Activated CD4-positive, alpha-beta T cell treated with anti-CD3 and anti-CD28 coated beads, Interleukin-2, amount 50 U/mL, for 4 hours (primary cell): Measurements from ENCODE around the gene SETD1A.
"Not testable (repeated sequence)": the region's sequence is repeated elsewhere in the genome, so short reads cannot be mapped to it uniquely, and the experiment has no call there.

Source experiments
- DNase-seq, 2 experiments: peaks; one replicate each; pipeline ENCODE4 v3.0.0-alpha.2; 2020

The SETD1A gene

GRCh38 chr16:30930160-30930571 lies 27.4 kb upstream of the SETD1A start:
- DNase-seq = no peak

DNA sequence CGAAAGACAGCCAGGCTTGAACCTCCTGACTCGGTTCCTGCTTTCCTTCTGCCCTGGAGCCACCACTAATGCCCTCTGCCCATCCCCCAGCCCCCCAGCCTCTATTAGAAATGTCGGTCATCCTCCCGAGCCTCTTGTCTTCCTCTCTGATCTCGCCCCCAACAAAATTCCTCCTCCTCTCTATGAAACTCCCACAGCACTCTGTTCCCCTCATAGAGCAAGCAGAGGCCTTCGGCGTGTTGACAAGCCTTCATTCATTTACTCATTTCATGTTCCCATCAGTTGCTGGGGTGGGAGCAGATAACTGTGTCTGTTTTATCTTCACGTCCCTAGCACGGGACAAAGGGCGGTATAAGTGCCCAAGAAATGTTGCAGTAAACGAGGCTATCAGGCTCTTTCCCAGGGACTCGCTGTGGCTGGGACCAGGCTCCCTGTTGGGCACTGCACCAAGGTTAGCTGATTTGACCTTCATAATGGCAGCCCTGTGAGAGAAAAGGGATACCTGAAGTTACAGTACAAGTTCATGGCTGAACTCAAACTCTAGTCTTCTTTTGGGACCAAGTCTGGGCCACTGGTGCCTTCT lies 26.4 kb upstream of the SETD1A start:
- no peak for DNase-seq

- DNase-seq = no peak
Measured at GRCh38 chr16:30934827-30935557, 22.6 kb upstream of the SETD1A start.

DNA sequence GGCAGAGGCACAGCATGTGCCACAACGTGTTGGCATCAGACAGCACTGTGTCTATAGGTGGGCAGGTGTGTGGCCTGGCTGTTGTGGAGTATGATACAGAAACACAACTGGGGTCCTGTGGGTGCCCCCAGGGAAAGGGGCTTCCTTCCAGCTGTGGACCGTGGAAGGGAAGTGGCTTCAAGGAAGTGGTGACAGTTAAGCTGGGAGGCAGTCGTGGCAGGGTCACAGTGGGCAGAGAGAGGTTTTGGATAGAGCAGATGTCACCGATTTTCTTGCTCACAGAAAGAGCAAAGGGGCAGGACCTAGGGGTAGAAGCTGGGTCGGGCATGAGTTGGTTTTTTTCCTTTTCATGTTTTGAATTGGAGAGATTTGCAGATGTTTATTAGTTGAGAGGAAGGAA lies 19.9 kb upstream of the SETD1A start:
- DNase-seq = no peak

GRCh38 chr16:30939571-30939970 lies 18.0 kb upstream of the SETD1A start:
- not testable (repeated sequence) for DNase-seq

GRCh38 chr16:30941600-30942425 lies 15.7 kb upstream of the SETD1A start:
- DNase-seq = peak; percentile 48 to 49

DNA sequence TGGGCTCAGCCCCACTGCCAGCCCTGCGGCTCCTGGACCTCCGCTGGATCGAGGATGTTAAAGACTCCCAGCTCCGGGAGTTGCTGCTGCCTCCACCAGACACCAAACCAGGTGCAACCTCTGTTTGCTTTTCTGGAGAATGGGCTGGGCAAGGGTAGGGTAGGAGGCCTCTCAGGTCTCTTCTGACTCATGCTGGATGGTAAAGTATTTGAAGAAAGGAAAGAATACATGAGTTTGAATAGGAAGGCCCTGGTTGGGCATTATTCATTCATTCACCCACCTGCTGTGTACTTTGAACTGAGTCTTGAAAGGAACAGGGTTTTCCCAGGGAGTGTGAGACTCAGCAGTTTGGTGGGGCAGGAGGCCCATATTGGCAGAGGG lies 15.1 kb upstream of the SETD1A start:
- DNase-seq = no peak

GRCh38 chr16:30944352-30944751 lies 13.2 kb upstream of the SETD1A start:
- DNase-seq = no peak

- DNase-seq = no peak
Measured at GRCh38 chr16:30946671-30947540, 10.6 kb upstream of the SETD1A start.

GRCh38 chr16:30947541-30947858 lies 10.1 kb upstream of the SETD1A start:
- DNase-seq = no peak

DNA sequence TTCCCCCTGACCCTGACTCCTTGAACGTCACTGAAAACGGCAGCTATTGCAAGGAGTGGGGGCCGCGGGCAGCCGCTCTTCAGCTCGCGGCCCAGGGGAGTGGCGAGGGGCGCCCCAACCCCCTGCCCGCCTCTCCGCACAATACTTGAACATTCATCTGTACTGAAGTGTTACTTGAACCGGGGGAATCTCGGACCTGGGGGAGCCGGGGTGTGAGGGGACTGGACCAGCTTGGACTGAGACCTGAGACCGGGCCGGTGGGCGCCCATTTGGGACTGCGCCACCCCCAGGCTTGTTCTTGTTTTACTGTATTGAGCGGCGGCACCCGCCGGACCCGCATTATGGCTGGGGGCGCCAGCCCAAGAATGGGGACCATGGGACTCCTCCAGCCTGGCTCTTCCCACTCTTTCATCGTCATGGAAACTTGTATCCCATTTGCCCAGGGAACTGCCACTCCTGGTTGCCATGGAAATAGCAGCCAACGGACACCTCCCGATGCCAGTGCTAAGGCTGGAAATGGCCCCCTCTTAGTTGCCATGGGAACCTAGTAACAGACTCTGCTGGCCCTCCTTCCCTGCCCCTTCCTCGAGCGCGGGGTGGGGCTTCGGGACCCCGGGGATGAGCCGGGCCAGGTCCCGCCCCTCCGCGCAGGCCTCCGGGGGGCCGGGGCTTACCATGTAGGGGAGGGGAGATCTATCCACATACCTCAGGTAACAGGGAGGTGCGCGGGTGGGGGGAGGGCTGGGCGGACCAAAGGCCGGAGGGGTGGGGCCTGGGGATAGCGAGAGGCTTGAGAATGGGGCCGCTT lies 9.5 kb upstream of the SETD1A start:
- no peak for DNase-seq

DNA sequence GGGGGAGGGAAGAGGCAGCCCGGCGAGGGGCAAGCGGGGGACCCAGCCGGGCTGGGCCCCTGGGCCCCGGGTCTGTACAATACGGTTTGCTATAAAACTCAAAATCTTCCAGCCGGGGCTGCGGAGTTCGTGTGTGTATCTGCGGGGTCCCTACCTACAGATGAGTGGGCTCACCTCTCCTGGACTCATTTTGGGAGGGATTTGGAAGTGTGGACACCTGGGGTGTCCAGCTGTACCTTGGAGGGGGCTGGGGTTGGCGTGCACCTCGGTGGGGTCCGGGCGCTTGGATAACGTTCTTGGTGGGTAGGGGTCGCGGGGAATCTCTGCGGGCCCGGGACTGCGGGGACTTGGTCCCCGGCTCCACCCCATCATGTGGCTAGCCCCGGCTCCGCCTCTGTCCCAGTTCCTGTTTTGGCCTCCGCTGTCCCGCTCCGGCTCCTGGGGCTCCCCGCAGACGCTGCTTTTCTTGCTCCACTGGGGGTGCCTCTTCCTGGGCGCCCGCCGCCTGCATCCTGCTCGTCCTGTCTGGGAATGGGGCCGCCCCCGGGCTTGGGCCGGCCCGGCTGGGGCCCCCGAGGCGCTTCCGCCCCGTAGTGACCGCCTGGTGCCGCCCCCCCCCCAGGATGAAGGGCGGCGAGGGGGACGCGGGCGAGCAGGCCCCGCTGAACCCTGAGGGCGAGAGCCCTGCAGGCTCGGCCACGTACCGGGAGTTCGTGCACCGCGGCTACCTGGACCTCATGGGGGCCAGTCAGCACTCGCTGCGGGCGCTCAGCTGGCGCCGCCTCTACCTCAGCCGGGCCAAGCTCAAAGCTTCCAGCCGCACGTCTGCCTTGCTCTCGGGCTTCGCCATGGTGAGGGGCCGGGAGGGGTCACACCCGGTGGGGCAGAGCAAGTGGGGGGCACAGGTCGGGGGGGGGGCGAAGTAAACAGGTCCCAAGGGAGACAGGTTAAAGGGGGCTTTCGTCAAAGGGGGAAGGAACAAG lies 8.6 kb upstream of the SETD1A start, which contains the start of gene ORAI3:
Gene ORAI3 (plus strand): TSS at position 402 of the 983 bp plus-strand sequence. CDS start 222 bp downstream, at position 624.
- no peak for DNase-seq

- DNase-seq = no peak
Measured at GRCh38 chr16:30949650-30950515, 7.7 kb upstream of the SETD1A start.

DNA sequence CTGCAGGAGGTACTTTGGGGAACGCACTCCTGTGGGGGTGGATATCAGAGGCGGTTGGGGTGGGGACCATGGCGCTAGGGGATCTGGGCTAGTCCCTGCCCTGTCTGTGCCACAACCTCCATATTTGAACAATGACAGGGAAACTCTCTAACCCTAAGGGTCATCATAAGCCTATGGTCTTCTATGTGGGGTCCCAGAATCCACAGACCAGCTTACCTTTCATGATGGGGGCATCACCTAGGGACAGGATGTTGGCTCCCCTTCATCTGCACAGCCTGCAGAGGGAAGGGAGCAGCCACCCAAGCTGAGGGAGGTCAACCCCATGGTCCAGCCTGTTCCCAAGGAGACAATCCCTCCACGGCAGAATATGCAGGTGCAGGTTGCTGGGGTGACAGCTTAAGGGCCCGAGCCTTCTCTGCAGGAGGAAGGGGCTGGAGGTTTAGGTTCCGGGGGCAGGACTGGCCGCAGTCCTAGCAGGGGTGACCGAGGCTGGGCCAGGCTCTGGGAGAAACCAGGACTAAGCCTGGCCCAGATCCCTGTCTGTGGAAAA lies 7.0 kb upstream of the SETD1A start:
- DNase-seq = no peak

- DNase-seq = no peak
Measured at GRCh38 chr16:30951193-30951592, 6.4 kb upstream of the SETD1A start.

- DNase-seq = no peak
Measured at GRCh38 chr16:30951750-30952149, 5.8 kb upstream of the SETD1A start.

GRCh38 chr16:30953111-30953510 lies 4.4 kb upstream of the SETD1A start:
- no peak for DNase-seq

DNA sequence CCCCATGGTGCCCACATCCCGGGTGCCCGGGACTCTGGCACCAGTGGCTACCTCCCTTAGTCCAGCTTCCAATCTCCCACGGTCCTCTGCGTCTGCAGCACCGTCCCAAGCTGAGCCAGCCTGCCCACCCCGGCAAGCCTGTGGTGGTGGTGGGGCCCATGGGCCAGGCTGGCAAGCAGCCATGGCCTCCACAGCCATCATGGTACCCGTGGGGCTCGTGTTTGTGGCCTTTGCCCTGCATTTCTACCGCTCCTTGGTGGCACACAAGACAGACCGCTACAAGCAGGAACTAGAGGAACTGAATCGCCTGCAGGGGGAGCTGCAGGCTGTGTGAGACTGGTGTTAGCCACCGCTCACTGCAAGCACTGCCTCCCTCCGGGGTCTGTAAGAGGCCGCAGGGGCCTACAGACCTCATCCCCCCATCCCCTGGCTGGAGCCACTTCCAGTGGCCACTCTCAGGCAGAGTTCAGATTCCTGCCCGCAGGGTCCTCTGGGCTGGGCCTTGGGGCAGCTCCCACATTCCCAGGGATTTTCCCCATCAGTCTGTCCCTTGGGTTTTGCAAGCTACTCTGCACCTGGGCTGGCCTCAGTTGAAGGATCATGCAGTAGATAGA lies 3.9 kb upstream of the SETD1A start:
- peak; percentile 53 to 56 for DNase-seq

DNA sequence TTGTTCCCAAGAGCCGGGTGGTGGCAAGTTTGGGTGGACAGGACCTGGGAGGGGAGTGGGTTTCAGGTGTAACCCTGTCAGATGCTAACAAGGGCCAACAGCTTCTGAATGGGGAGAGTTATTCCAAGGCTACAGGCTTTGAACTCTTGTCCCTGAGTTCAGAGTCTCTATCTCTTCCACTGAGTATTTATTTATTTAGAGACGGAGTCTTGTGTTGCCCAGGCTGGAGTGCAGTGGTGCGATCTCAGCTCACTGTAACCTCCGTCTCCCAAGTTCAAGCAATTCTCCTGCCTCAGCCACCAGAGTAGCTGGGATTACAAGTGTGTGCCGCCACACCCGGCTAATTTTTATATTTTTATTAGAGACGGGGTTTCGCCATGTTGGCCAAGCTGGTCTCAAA lies 2.6 kb upstream of the SETD1A start:
- DNase-seq = no peak
